Mucosa of rectum (tissue), 2 donors: ENCODE measurements around the gene FXR2.

Experiments used
- H3K27ac ChIP-seq, 2 donors: one replicate each; pipeline ENCODE4 v1.7.0; 2013; ENCODE audit warnings: inconsistent platforms in 2 of 2, low read depth in 2 of 2, low read length in 2 of 2
- H3K27me3 ChIP-seq, 2 donors: one replicate each; pipeline ENCODE4 v1.7.0; 2013; ENCODE audit warnings: low read length in 2 of 2; ENCODE audit not compliant: control insufficient read depth in 2 of 2, insufficient read depth in 2 of 2
- H3K36me3 ChIP-seq, 2 donors: one replicate each; pipeline ENCODE4 v1.7.0; 2013; ENCODE audit warnings: low read length in 2 of 2; ENCODE audit not compliant: control insufficient read depth in 2 of 2, insufficient read depth in 2 of 2
- H3K4me1 ChIP-seq, 2 donors: one replicate each; pipeline ENCODE4 v1.7.0; 2013; ENCODE audit warnings: low read length in 2 of 2, mild to moderate bottlenecking in 1 of 2; ENCODE audit not compliant: control insufficient read depth in 2 of 2, insufficient read depth in 2 of 2
- H3K4me3 ChIP-seq, 2 donors: one replicate each; pipeline ENCODE4 v1.7.0; 2013; ENCODE audit warnings: low read length in 2 of 2
- H3K9ac ChIP-seq, 2 donors: one replicate each; pipeline ENCODE4 v1.7.0; 2013; ENCODE audit warnings: low read length in 2 of 2, low read depth in 1 of 2, mild to moderate bottlenecking in 1 of 2
- H3K9me3 ChIP-seq, 2 donors: one replicate each; pipeline ENCODE4 v1.7.0; 2013; ENCODE audit warnings: low read length in 2 of 2; ENCODE audit not compliant: control insufficient read depth in 2 of 2
- donor health status: healthy.
- donor health status: Normal muscosa, but diverticular disease.

FXR2 gene

GRCh38 chr17:7560172-7561027 lies 54.3 kb downstream of the FXR2 start:
- peaks cover 7 to 12% of the 10 kb centered on the region in 2 donors for H3K36me3 ChIP-seq
- peak overlapping the region; percentile 69 to 85 for H3K4me3 ChIP-seq
- H3K27ac ChIP-seq = peak overlapping the region; percentile 98 to 99
- H3K9me3 ChIP-seq = no peaks in the 10 kb centered on the region
- H3K9ac ChIP-seq = peak overlapping the region; percentile 77 to 94
- H3K4me1 ChIP-seq = peaks cover 57 to 59% of the 10 kb centered on the region in 2 donors
- H3K27me3 ChIP-seq = no peaks in the 10 kb centered on the region

- Histone ChIP-seq H3K9me3 (no peaks in the 10 kb centered on the region), H3K4me3 (peak overlapping the region; percentile 69 to 85), H3K27ac (peak overlapping the region; percentile 98 to 99), H3K9ac (peak overlapping the region; percentile 77 to 94), H3K4me1 (peaks cover 57 to 59% of the 10 kb centered on the region in 2 donors), H3K27me3 (no peaks in the 10 kb centered on the region), H3K36me3 (peaks cover 3 to 4% of the 10 kb centered on the region in 2 donors)
These were observed 55.2 kb downstream of the FXR2 start for GRCh38 chr17:7559320-7560171.

GRCh38 chr17:7558544-7559319 lies 56.0 kb downstream of the FXR2 start, which contains the start of gene TNFSF13:
Gene TNFSF13 (plus strand): TSS chr17:7558750. CDS start chr17:7559040, 290 bp downstream.
- H3K9me3 ChIP-seq = no peaks in the 10 kb centered on the region
- peak within 1 kb of the TSS; percentile 69 to 85 for H3K4me3 ChIP-seq
- peak within 1 kb of the TSS; percentile 77 to 94 for H3K9ac ChIP-seq
- no peaks in the 10 kb centered on the region for H3K27me3 ChIP-seq
- H3K36me3 ChIP-seq = peaks cover 0 to 3% of the 10 kb centered on the region in 2 donors
- peaks cover 57 to 59% of the 10 kb centered on the region in 2 donors for H3K4me1 ChIP-seq
- peak within 1 kb of the TSS; percentile 98 to 99 for H3K27ac ChIP-seq

- Histone ChIP-seq H3K9ac (peak overlapping the region; percentile 77 to 94), H3K27ac (peak overlapping the region; percentile 98 to 99), H3K9me3 (no peaks in the 10 kb centered on the region), H3K36me3 (peaks cover 0 to 3% of the 10 kb centered on the region in 2 donors), H3K4me1 (peaks cover 55 to 59% of the 10 kb centered on the region in 2 donors), H3K4me3 (peak overlapping the region; percentile 69 to 85), H3K27me3 (no peaks in the 10 kb centered on the region)
These were observed 56.7 kb downstream of the FXR2 start for GRCh38 chr17:7557775-7558543.

GRCh38 chr17:7557147-7557764 lies 57.4 kb downstream of the FXR2 start:
- peaks cover 48 to 53% of the 10 kb centered on the region in 2 donors for H3K4me1 ChIP-seq
- peak overlapping the region; percentile 69 to 85 for H3K4me3 ChIP-seq
- H3K27ac ChIP-seq = peak overlapping the region; percentile 98 to 99
- peak overlapping the region; percentile 77 to 94 for H3K9ac ChIP-seq
- H3K9me3 ChIP-seq = no peaks in the 10 kb centered on the region
- H3K27me3 ChIP-seq = no peaks in the 10 kb centered on the region
- peaks cover 0 to 3% of the 10 kb centered on the region in 2 donors for H3K36me3 ChIP-seq

- Histone ChIP-seq H3K9me3 (no peaks in the 10 kb centered on the region), H3K9ac (peak overlapping the region; percentile 63 to 94), H3K36me3 (peaks cover 0 to 3% of the 10 kb centered on the region in 2 donors), H3K4me3 (peak overlapping the region; percentile 69 to 85), H3K27me3 (no peaks in the 10 kb centered on the region), H3K4me1 (peaks cover 47 to 52% of the 10 kb centered on the region in 2 donors), H3K27ac (peak overlapping the region; percentile 98 to 99)
These were observed 58.1 kb downstream of the FXR2 start for GRCh38 chr17:7556627-7557026.

- H3K9ac ChIP-seq = no peak overlapping the region
- H3K27ac ChIP-seq = no peak overlapping the region
- peaks cover 38 to 40% of the 10 kb centered on the region in 2 donors for H3K4me1 ChIP-seq
- H3K27me3 ChIP-seq = no peaks in the 10 kb centered on the region
- no peak overlapping the region for H3K4me3 ChIP-seq
- peaks cover 0 to 3% of the 10 kb centered on the region in 2 donors for H3K36me3 ChIP-seq
- no peaks in the 10 kb centered on the region for H3K9me3 ChIP-seq
These were observed 59.3 kb downstream of the FXR2 start for GRCh38 chr17:7555320-7555948.

GRCh38 chr17:7553356-7553755 lies 61.3 kb downstream of the FXR2 start:
- H3K4me1 ChIP-seq = peaks cover 30 to 31% of the 10 kb centered on the region in 2 donors

More at GRCh38 chr17:7553356-7553755, 61.3 kb downstream of the FXR2 start:
- no peak overlapping the region for H3K4me3 ChIP-seq
- H3K9me3 ChIP-seq = no peaks in the 10 kb centered on the region
- no peaks in the 10 kb centered on the region for H3K27me3 ChIP-seq
- peaks cover 0 to 3% of the 10 kb centered on the region in 2 donors for H3K36me3 ChIP-seq
- peak overlapping the region; percentile 9 to 56 for H3K27ac ChIP-seq
- H3K9ac ChIP-seq = no peak overlapping the region
